ENCODE data around the gene IGFBP4. TPM values are rescaled to one million over a fixed set of nuclear protein-coding genes. Genes with fewer than 3 reads are reported as not detected.

The IGFBP4 gene
- total and polyA plus RNA-seq, 2 of the 13 experiments (the other 11 are each of a cell fraction or from before 2014, with no cell fraction given), result 4.1 to 49.0 TPM

- WGBS (ENCODE audit: low lambda C conversion rate), result 78% methylated on average over 23 of the region's 29 CpGs
- ATAC-seq, result no peak
- H3K4me3 ChIP-seq (replicated peaks in 1 of 3; ENCODE audit: insufficient read depth in 1 of 3, low read depth in 2 of 3, low read length in 3 of 3), result peak overlapping the region in 2 of 3 experiments; percentile 67 to 81; a peak in 3 of 6 replicates
- TF ChIP-seq ZXDC (CRISPR knock-in tag; IDR thresholded peaks at IDR 0.05), result 0 out of 2 replicates have a peak, but pooled peaks have one; percentile 46
- TF ChIP-seq YEATS2 (CRISPR knock-in tag; IDR thresholded peaks at IDR 0.05; ENCODE audit: borderline replicate concordance), result 0 out of 2 replicates have a peak, but pooled peaks have one; percentile 33
- 0 out of 2 replicates have a peak, but pooled peaks have one; percentile 46 for TF ChIP-seq KDM3A (CRISPR knock-in tag; IDR thresholded peaks at IDR 0.05; ENCODE audit: low read depth)
- TF ChIP-seq UBTF (CRISPR knock-in tag; IDR thresholded peaks at IDR 0.05), result 0 out of 2 replicates have a peak, but pooled peaks have one; percentile 4
- TF ChIP-seq SALL1 (CRISPR knock-in tag; IDR thresholded peaks at IDR 0.05), result 0 out of 2 replicates have a peak, but pooled peaks have one; percentile 6
- TF ChIP-seq SMAD3 (CRISPR knock-in tag; IDR thresholded peaks at IDR 0.05), result no peak
- TF ChIP-seq CBFB (CRISPR knock-in tag; IDR thresholded peaks at IDR 0.05), result 0 out of 2 replicates have a peak, but pooled peaks have one; percentile 33
- no peak for TF ChIP-seq DNMT1 (CRISPR knock-in tag; IDR thresholded peaks at IDR 0.05)
- peak; percentile 19; the same call in 1 of the 2 replicates for TF ChIP-seq THAP9 (CRISPR knock-in tag; IDR thresholded peaks at IDR 0.05; ENCODE audit: borderline replicate concordance)
- no peak for TF ChIP-seq ZBTB25 (CRISPR knock-in tag; IDR thresholded peaks at IDR 0.05)
- peak; percentile 25; the same call in 1 of the 2 replicates for TF ChIP-seq ZNF7 (CRISPR knock-in tag; IDR thresholded peaks at IDR 0.05)
These were observed 656 bp upstream of the IGFBP4 start for GRCh38 chr17:40442392-40443195.

More at GRCh38 chr17:40442392-40443195, 656 bp upstream of the IGFBP4 start:
- Histone ChIP-seq H3K4me1 (ENCODE audit: insufficient read depth, low read length) (peaks cover 46% of the 10 kb centered on the region), H3K9me3 (ENCODE audit: low read length) (no peaks in the 10 kb centered on the region), H3K4me2 (ENCODE audit: low read depth, low read length) (peak overlapping the region; percentile 98), H3K36me3 (replicated peaks in 1 of 2; ENCODE audit: control insufficient read depth in 1 of 2, insufficient read depth in 2 of 2, low read length in 2 of 2) (no peaks in the 10 kb centered on the region), H3K79me2 (ENCODE audit: insufficient read depth, low read length) (no peaks in the 10 kb centered on the region), H2AFZ (ENCODE audit: low read length) (no peak overlapping the region), H3K27ac (ENCODE audit: extremely low read length, insufficient read depth, low read length) (no peak overlapping the region), H3K27me3 (ENCODE audit: control insufficient read depth in 1 of 2, insufficient read depth in 2 of 2, low read length in 2 of 2) (peaks cover 1 to 6% of the 10 kb centered on the region in 2 experiments; a peak in 3 of 5 replicates), H3K9ac (ENCODE audit: insufficient read depth, low read depth, low read length) (no peak overlapping the region), H4K20me1 (ENCODE audit: insufficient read depth, low read length) (no peaks in the 10 kb centered on the region)
- in situ Hi-C loops (cut with HindIII; ENCODE audit: extremely low pct_ligation_motif_present, low pct_unique_long_range_greater_than_20kb), result loop anchor here (5.0 kb wide), 2 partner anchors 90 to 120 kb away; no protein-coding TSS in a partner anchor
- CTCF ChIA-PET (ENCODE audit: low intra/inter-chr PET ratio, low total read pairs), result interaction anchor here (1.5 to 1.8 kb wide), 2 partner anchors 90 to 118 kb away, joined by 4 to 8 read pairs; no protein-coding TSS in a partner anchor
- FAIRE-seq, result no peak
- POLR2A ChIA-PET, result interaction anchor here (1.2 to 1.9 kb wide), 6 partner anchors 20 to 109 kb away, joined by 3 to 6 read pairs (median 4); no protein-coding TSS in a partner anchor
- intact Hi-C loops (cut with micrococcal nuclease; ENCODE audit: unreplicated experiment), result loop anchor here (2.0 kb wide), 1 partner anchor 20 kb away; no protein-coding TSS in a partner anchor
- no TSS peak for BruUV-seq (replicated peaks)
- DNase-seq (ENCODE audit: low spot score), result no peak

Data from HepG2 (cell line).